SU-DHL-6 (cell line): Measurements from ENCODE around the gene COG5.

Experiments
- H2AFZ ChIP-seq: fragments of 200-600 bp; sonication (generic); 2 replicates; pipeline ENCODE4 v1.6.1; 2014; ENCODE audit warnings: low read depth, mild to moderate bottlenecking, moderate library complexity, mixed read lengths, antibody characterized with exemption, low read length; ENCODE audit not compliant: severe bottlenecking
- H3F3A ChIP-seq: fragments of 200-600 bp; shearing (Covaris generic); 2 replicates; pipeline ENCODE4 v1.6.0; 2016; ENCODE audit warnings: antibody characterized with exemption, mild to moderate bottlenecking; ENCODE audit not compliant: insufficient read depth
- H3K27ac ChIP-seq: fragments of 200-600 bp; sonication (generic); 2 replicates; pipeline ENCODE4 v1.5.1; 2016; ENCODE audit warnings: low read depth, mild to moderate bottlenecking, low read length, moderate library complexity, mixed read lengths
- H3K27me3 ChIP-seq: fragments of 200-600 bp; sonication (generic), shearing (Covaris generic); 2 replicates; pipeline ENCODE4 v1.6.0; 2014; ENCODE audit warnings: mild to moderate bottlenecking, low read length
- H3K36me3 ChIP-seq: fragments of 200-600 bp; sonication (generic); 2 replicates; pipeline ENCODE4 v1.6.1; 2014; ENCODE audit warnings: mild to moderate bottlenecking, low read length, mixed read lengths
- H3K4me2 ChIP-seq: fragments of 300-600, 200-600 bp; shearing (Covaris generic), sonication (generic); 2 replicates; pipeline ENCODE4 v1.6.0; 2014; ENCODE audit warnings: low read length, low read depth, mild to moderate bottlenecking; ENCODE audit not compliant: poor library complexity, severe bottlenecking
- H3K4me3 ChIP-seq: fragments of 200-600 bp; sonication (generic); 2 replicates; pipeline ENCODE4 v1.5.1; 2014; ENCODE audit warnings: antibody characterized with exemption, low read length, mild to moderate bottlenecking, mixed read lengths; ENCODE audit not compliant: insufficient read depth, poor library complexity, severe bottlenecking
- H3K79me2 ChIP-seq: fragments of 200-600 bp; sonication (generic); 2 replicates; pipeline ENCODE4 v1.6.1; 2014; ENCODE audit warnings: mild to moderate bottlenecking, low read length, moderate library complexity; ENCODE audit not compliant: insufficient read depth
- H3K9ac ChIP-seq: fragments of 200-600 bp; sonication (generic); 2 replicates; pipeline ENCODE4 v1.7.0; 2014; ENCODE audit warnings: mild to moderate bottlenecking, low read length
- H3K9me2 ChIP-seq: fragments of 200-600 bp; sonication (generic); replicated peaks from 2 replicates; pipeline ENCODE4 v1.6.1; 2014; ENCODE audit warnings: low read length; ENCODE audit not compliant: insufficient read depth
- H3K9me3 ChIP-seq: fragments of 200-600 bp; sonication (generic); 2 replicates; pipeline ENCODE4 v1.6.1; 2014; ENCODE audit warnings: low read length, mixed read lengths; ENCODE audit not compliant: insufficient read depth
- H4K20me1 ChIP-seq: fragments of 200-600 bp; sonication (generic); 2 replicates; pipeline ENCODE4 v1.6.1; 2014; ENCODE audit warnings: low read depth, mild to moderate bottlenecking, antibody characterized with exemption, low read length, moderate library complexity, mixed read lengths
- EZH2phosphoT487 ChIP-seq: fragments of 200-600 bp; sonication (generic), shearing (Covaris generic); conservative IDR thresholded peaks from 2 replicates; pipeline ENCODE4 v1.6.1; 2018; ENCODE audit warnings: mild to moderate bottlenecking, antibody characterized with exemption, low read length, moderate library complexity, mixed read lengths
- TF ChIP-seq, protein P1 (sequence below): fragments of 200-600 bp; sonication (generic); IDR thresholded peaks from one replicate; pipeline ENCODE4 v1.5.1; 2017; ENCODE audit warnings: antibody characterized with exemption, mild to moderate bottlenecking, low read length, moderate library complexity; ENCODE audit not compliant: insufficient read depth, poor library complexity, severe bottlenecking

The COG5 gene

DNA sequence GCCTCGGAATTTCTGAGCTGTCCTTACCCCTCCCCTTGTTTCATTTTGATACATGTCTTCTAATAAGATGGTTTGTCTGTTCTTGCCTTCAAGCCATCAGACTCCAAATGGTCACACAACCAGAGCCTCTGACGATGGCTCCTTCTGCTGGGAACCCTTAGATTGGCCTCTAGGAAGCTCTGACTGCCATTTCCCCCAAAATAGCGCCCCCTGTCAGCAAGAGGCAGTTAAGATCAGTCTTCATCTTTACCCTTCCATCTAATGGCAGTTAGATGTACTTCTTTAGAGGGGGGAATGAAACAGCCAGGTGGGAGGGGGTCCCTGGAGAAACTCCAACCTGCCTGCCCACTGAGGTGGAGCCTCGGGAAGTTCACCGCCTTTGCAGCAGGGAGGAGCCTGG, 179.7 kb downstream of the COG5 start:
- Histone ChIP-seq H3K36me3 (no peaks in the 10 kb centered on the region), H3F3A (no peaks in the 10 kb centered on the region; the same call in 1 of the 2 replicates), H4K20me1 (no peaks in the 10 kb centered on the region), H3K27me3 (no peaks in the 10 kb centered on the region), H3K9me2 (no peaks in the 10 kb centered on the region), H3K4me3 (no peak overlapping the region), H3K27ac (no peak overlapping the region), H3K4me2 (no peak overlapping the region), H2AFZ (no peak overlapping the region), H3K79me2 (no peaks in the 10 kb centered on the region), H3K9ac (no peak overlapping the region), H3K9me3 (no peaks in the 10 kb centered on the region)
- TF ChIP-seq, protein P1, sequence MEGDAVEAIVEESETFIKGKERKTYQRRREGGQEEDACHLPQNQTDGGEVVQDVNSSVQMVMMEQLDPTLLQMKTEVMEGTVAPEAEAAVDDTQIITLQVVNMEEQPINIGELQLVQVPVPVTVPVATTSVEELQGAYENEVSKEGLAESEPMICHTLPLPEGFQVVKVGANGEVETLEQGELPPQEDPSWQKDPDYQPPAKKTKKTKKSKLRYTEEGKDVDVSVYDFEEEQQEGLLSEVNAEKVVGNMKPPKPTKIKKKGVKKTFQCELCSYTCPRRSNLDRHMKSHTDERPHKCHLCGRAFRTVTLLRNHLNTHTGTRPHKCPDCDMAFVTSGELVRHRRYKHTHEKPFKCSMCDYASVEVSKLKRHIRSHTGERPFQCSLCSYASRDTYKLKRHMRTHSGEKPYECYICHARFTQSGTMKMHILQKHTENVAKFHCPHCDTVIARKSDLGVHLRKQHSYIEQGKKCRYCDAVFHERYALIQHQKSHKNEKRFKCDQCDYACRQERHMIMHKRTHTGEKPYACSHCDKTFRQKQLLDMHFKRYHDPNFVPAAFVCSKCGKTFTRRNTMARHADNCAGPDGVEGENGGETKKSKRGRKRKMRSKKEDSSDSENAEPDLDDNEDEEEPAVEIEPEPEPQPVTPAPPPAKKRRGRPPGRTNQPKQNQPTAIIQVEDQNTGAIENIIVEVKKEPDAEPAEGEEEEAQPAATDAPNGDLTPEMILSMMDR, result peak; percentile 57
- no peak for TF ChIP-seq EZH2phosphoT487

DNA sequence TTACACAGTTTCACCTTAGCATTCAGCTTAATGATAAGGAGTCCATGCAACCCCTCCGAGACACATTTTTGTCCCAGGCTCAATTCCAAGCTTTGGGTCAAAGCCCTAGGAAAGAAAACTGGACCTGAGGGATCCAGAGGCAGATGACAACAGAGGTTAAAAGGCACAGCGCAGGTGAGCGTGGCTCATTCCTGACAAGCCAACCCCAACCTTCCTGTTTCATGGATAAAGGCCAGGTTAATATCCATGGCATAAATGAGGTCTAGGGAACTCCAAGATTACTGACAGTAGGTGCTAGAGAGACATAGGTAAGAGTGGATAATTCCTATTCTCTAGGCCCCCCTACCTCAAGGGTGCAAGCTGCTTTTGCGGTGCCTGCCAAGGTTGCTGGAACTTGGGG, 180.5 kb downstream of the COG5 start:
- Histone ChIP-seq H3K27ac (no peak overlapping the region), H2AFZ (no peak overlapping the region), H3K79me2 (no peaks in the 10 kb centered on the region), H3F3A (no peaks in the 10 kb centered on the region; the same call in 1 of the 2 replicates), H4K20me1 (no peaks in the 10 kb centered on the region), H3K4me2 (no peak overlapping the region), H3K9me2 (no peaks in the 10 kb centered on the region), H3K36me3 (no peaks in the 10 kb centered on the region), H3K9me3 (no peaks in the 10 kb centered on the region), H3K4me3 (no peak overlapping the region), H3K27me3 (no peaks in the 10 kb centered on the region), H3K9ac (no peak overlapping the region)
- TF ChIP-seq, protein P1, result no peak

DNA sequence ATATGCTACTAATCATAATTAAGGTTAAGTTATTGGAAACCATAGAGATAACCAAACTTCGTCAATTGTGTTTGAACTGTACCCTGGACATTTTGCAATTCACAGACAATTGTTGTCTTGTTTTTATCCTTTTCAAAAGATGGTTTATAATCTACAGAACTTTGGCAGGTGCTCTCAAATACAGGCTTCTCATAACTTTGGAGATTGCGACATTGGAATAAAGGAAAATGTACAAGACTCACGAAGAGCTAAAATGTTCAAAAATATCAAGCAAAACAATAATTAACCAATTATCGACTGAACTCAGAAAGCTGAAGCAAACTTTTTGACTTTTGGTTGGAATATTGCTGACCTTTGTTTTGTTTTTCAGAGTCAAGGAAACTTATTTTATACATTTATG, 182.3 kb downstream of the COG5 start:
- no peak overlapping the region for H3K27ac ChIP-seq
- H3K4me2 ChIP-seq, result no peak overlapping the region
- H3K79me2 ChIP-seq, result no peaks in the 10 kb centered on the region
- H4K20me1 ChIP-seq, result no peaks in the 10 kb centered on the region
- no peak overlapping the region for H2AFZ ChIP-seq
- H3K36me3 ChIP-seq, result no peaks in the 10 kb centered on the region
- H3K4me3 ChIP-seq, result no peak overlapping the region
- no peak overlapping the region for H3K9ac ChIP-seq
- H3K9me3 ChIP-seq, result no peaks in the 10 kb centered on the region
- no peaks in the 10 kb centered on the region for H3K9me2 ChIP-seq
- no peaks in the 10 kb centered on the region; the same call in 1 of the 2 replicates for H3F3A ChIP-seq
- TF ChIP-seq, protein P1, result no peak
- TF ChIP-seq EZH2phosphoT487, result no peak
- no peaks in the 10 kb centered on the region for H3K27me3 ChIP-seq
